HepG2 (cell line): ENCODE measurements around the gene FASTKD2. TPM values are rescaled to one million over a fixed set of nuclear protein-coding genes. Genes with fewer than 3 reads are reported as not detected.

Source experiments
- ATAC-seq: fragments of 200-7000 bp; cut with Tn5 transposase; 3 replicates; pipeline ENCODE4 v1.9.1; 2020; ENCODE audit warnings: mild to moderate bottlenecking, moderate library complexity
- BruUV-seq: library from RNA; stranded (reverse); fragments of 400-500 nt; replicated peaks from 2 replicates; lab custom pipeline; 2021; lab: Mats Ljungman, UMichigan
- CTCF ChIA-PET: fragments of 300-600 bp; formaldehyde crosslinking; extraction: SDS; loops from one replicate; lab custom pipeline; 2021; ENCODE audit warnings: low total read pairs, inconsistent platforms, low intra/inter-chr PET ratio; lab: Yijun Ruan, JAX
- POLR2A ChIA-PET: fragments of 350-600 bp; sonication (Branson Sonifier 250); formaldehyde crosslinking; loops from one replicate; lab custom pipeline; 2020; ENCODE audit warnings: antibody characterized with exemption, inconsistent platforms; lab: Yijun Ruan, JAX
- DNase-seq: peaks from one replicate; pipeline ENCODE4 v3.0.0-alpha.2; 2015; ENCODE audit warnings: low spot score
- FAIRE-seq: peaks from 3 replicates; lab custom pipeline; 2011; peaks lifted over from hg19 to GRCh38; lab: Jason Lieb, UNC
- H2AFZ ChIP-seq: one replicate; pipeline ENCODE4 v1.6.1; 2011; ENCODE audit warnings: low read length, inconsistent platforms
- H3K27ac ChIP-seq: fragments of 300-600 bp; 3 replicates; pipeline ENCODE4 v1.8.0; 2011; ENCODE audit warnings: mixed run types, mild to moderate bottlenecking, mixed read lengths, low read length, inconsistent platforms; ENCODE audit not compliant: insufficient read depth; ENCODE audit errors: extremely low read length
- H3K27me3 ChIP-seq, 2 experiments: fragments of 200-600 bp in 1 of 2; 2 replicates in 1 of 2; 3 replicates in 1 of 2; pipeline versions ENCODE4 v1.6.0 to v1.8.0; 2011; ENCODE audit warnings: low read length in 2 of 2, mild to moderate bottlenecking in 2 of 2, moderate library complexity in 2 of 2, inconsistent platforms in 1 of 2; ENCODE audit not compliant: insufficient read depth in 2 of 2, control insufficient read depth in 1 of 2
- H3K36me3 ChIP-seq, 2 experiments: fragments of 200-600 bp in 1 of 2; replicated peaks in 1 of 2; 2 replicates in 1 of 2; 3 replicates in 1 of 2; pipeline versions ENCODE4 v1.5.1 to v1.8.0; 2011; ENCODE audit warnings: low read length in 2 of 2, inconsistent platforms in 1 of 2; ENCODE audit not compliant: insufficient read depth in 2 of 2, control insufficient read depth in 1 of 2
- H3K4me1 ChIP-seq: 2 replicates; pipeline ENCODE4 v1.5.1; 2012; ENCODE audit warnings: low read length, inconsistent platforms; ENCODE audit not compliant: insufficient read depth
- H3K4me2 ChIP-seq: 2 replicates; pipeline ENCODE4 v1.6.0; 2011; ENCODE audit warnings: low read depth, low read length, inconsistent platforms
- H3K4me3 ChIP-seq, 3 experiments: fragments of 200-600 bp in 1 of 3; sonication (generic), shearing (Covaris generic) in 1 of 3; replicated peaks in 1 of 3; 2 replicates each; pipeline ENCODE4 v1.5.1; 2011 to 2016; ENCODE audit warnings: low read length in 3 of 3, inconsistent platforms in 2 of 3, low read depth in 2 of 3, mild to moderate bottlenecking in 2 of 3, control low read depth in 1 of 3, mixed read lengths in 1 of 3; ENCODE audit not compliant: insufficient read depth in 1 of 3
- H3K79me2 ChIP-seq: one replicate; pipeline ENCODE4 v1.6.1; 2011; ENCODE audit warnings: low read length, inconsistent platforms; ENCODE audit not compliant: insufficient read depth
- H3K9ac ChIP-seq: 2 replicates; pipeline ENCODE4 v1.6.0; 2011; ENCODE audit warnings: mild to moderate bottlenecking, low read depth, low read length, inconsistent platforms; ENCODE audit not compliant: insufficient read depth
- H3K9me3 ChIP-seq: 2 replicates; pipeline ENCODE4 v1.5.1; 2012; ENCODE audit warnings: mild to moderate bottlenecking, low read length
- H4K20me1 ChIP-seq: 2 replicates; pipeline ENCODE4 v1.6.0; 2011; ENCODE audit warnings: inconsistent platforms, mild to moderate bottlenecking, low read length, moderate library complexity; ENCODE audit not compliant: insufficient read depth
- CBX1 ChIP-seq: IDR thresholded peaks from one replicate; pipeline ENCODE4 v1.6.1; 2016; ENCODE audit warnings: antibody characterized with exemption, low read depth
- HNF4A ChIP-seq: sonication (generic); formaldehyde crosslinking; IDR thresholded peaks from 2 replicates; pipeline ENCODE4 v1.4.0; 2020; ENCODE audit warnings: missing genetic modification reagents
- MXD1 ChIP-seq: sonication (generic); formaldehyde crosslinking; IDR thresholded peaks from 2 replicates; pipeline ENCODE4 v1.4.0; 2020; ENCODE audit warnings: mild to moderate bottlenecking, missing genetic modification reagents
- PLRG1 ChIP-seq: fragments of 450-650 bp; conservative IDR thresholded peaks from 2 replicates; pipeline ENCODE4 v1.6.1; 2016
- PRDM4 ChIP-seq: sonication (generic); formaldehyde crosslinking; IDR thresholded peaks from 2 replicates; pipeline ENCODE4 v1.9.0; 2021; ENCODE audit warnings: missing genetic modification reagents, borderline replicate concordance
- SKI ChIP-seq: fragments of 450-650 bp; IDR thresholded peaks from one replicate; pipeline ENCODE4 v1.6.1; 2018; ENCODE audit warnings: mild to moderate bottlenecking; ENCODE audit not compliant: partially characterized antibody
- ZNF230 ChIP-seq: sonication (generic); formaldehyde crosslinking; IDR thresholded peaks from 2 replicates; pipeline ENCODE4 v1.4.0; 2020; ENCODE audit warnings: mild to moderate bottlenecking, missing genetic modification reagents
- ZNF790 ChIP-seq: sonication (generic); formaldehyde crosslinking; IDR thresholded peaks from 2 replicates; pipeline ENCODE4 v1.8.0; 2022; ENCODE audit warnings: missing genetic modification reagents, mild to moderate bottlenecking, borderline replicate concordance
- WGBS: methylation state at CpG from one replicate; pipeline ENCODE4 v1.1.6; 2017; ENCODE audit warnings: low lambda C conversion rate; 5-methylcytosine and 5-hydroxymethylcytosine counted together
- in situ Hi-C: cut with HindIII; loops from 2 replicates; pipeline ENCODE4 v1.10.0; 2017; ENCODE audit warnings: low pct_unique_long_range_greater_than_20kb; ENCODE audit not compliant: extremely low pct_ligation_motif_present
- intact Hi-C: fragments of 100-400 bp; cut with micrococcal nuclease; formaldehyde crosslinking; loops from one replicate; pipeline ENCODE4 v1.10.0; 2022; ENCODE audit not compliant: unreplicated experiment
- polyA plus RNA-seq, 8 experiments: library from polyadenylated mRNA; depleted of rRNA in 3 of 8; stranded (reverse) in 7 of 8; unstranded in 1 of 8; fragments of >200 nt; fragmentation: Illumina TruSeq in 4 of 8; extraction: Trizol in 4 of 8; gene quantifications; 2 replicates each; pipeline versions ENCODE4 v1.2.1 to v1.2.3, GENCODE V29; 2011 to 2016; ENCODE audit warnings: low read depth in 4 of 8, missing spikeins in 1 of 8, mixed read lengths in 1 of 8; ENCODE audit not compliant: insufficient read depth in 1 of 8
- total RNA-seq, 5 experiments: library from RNA; depleted of rRNA; stranded (reverse); fragments of >200 nt; fragmentation: Illumina TruSeq; extraction: Trizol; gene quantifications; 2 replicates each; pipeline ENCODE4 v1.2.3, GENCODE V29; 2016; ENCODE audit warnings: low read depth in 1 of 5

Gene FASTKD2
- total and polyA plus RNA-seq, 2 of the 13 experiments (the other 11 are each of a cell fraction or from before 2014, with no cell fraction given): 41.1 to 77.8 TPM

GRCh38 chr2:206733341-206733740 is 32.1 kb upstream of the FASTKD2 start:
- in situ Hi-C loops: no loop called here
- Histone ChIP-seq H3K79me2 (no peaks in the 10 kb centered on the region), H3K4me2 (no peak overlapping the region), H3K4me1 (no peaks in the 10 kb centered on the region), H2AFZ (no peak overlapping the region), H3K4me3 (no peak overlapping the region), H3K9ac (no peak overlapping the region), H3K27me3 (peaks cover 0 to 10% of the 10 kb centered on the region in 2 experiments; a peak in 2 of 5 replicates), H3K36me3 (no peaks in the 10 kb centered on the region), H3K9me3 (no peaks in the 10 kb centered on the region), H3K27ac (no peak overlapping the region), H4K20me1 (no peaks in the 10 kb centered on the region)
- 0% methylated on average over 2 of the region's 2 CpGs for WGBS
- BruUV-seq: no TSS peak
- intact Hi-C loops: no loop called here
- no peak for FAIRE-seq
- TF ChIP-seq SKI (no peak), ZNF790 (CRISPR knock-in tag) (no peak), MXD1 (CRISPR knock-in tag) (no peak), PLRG1 (no peak), ZNF230 (CRISPR knock-in tag) (no peak), CBX1 (no peak), PRDM4 (CRISPR knock-in tag) (no peak), HNF4A (no peak)
- DNase-seq: no peak
- ChIA-PET CTCF (no interaction called here), POLR2A (no interaction called here)
- ATAC-seq: no peak
